Activated CD8-positive, alpha-beta T cell treated with anti-CD3 and anti-CD28 coated beads for 36 hours (primary cell): ENCODE measurements around the gene CCDC66. TPM values are rescaled to one million over a fixed set of nuclear protein-coding genes. Genes with fewer than 3 reads are reported as not detected.

ENCODE experiments used
- ATAC-seq: fragments of 200-7000 bp; cut with Tn5 transposase; one replicate; pipeline ENCODE4 v1.10.0; 2021; ENCODE audit warnings: mild to moderate bottlenecking, moderate library complexity
- CTCF ChIA-PET: fragments of 350-600 bp; sonication (Branson Sonifier 250); formaldehyde crosslinking; loops from one replicate; lab custom pipeline; 2021; ENCODE audit warnings: antibody characterized with exemption; lab: Charles Lee
- POLR2A ChIA-PET: fragments of 350-600 bp; sonication (Branson Sonifier 250); formaldehyde crosslinking; loops from one replicate; lab custom pipeline; 2021; ENCODE audit warnings: antibody characterized with exemption; lab: Charles Lee
- DNase-seq: peaks from one replicate; pipeline ENCODE4 v3.0.0-alpha.2; 2020
- H3K27ac Mint-ChIP-seq: one replicate; pipeline ENCODE4 v1.8.0; 2021; ENCODE audit warnings: mild to moderate bottlenecking, mixed read lengths
- H3K27me3 Mint-ChIP-seq: one replicate; pipeline ENCODE4 v1.8.0; 2021; ENCODE audit warnings: mixed read lengths
- H3K36me3 Mint-ChIP-seq: one replicate; pipeline ENCODE4 v1.8.0; 2021; ENCODE audit warnings: low read depth, mixed read lengths
- H3K4me1 Mint-ChIP-seq: one replicate; pipeline ENCODE4 v1.8.0; 2021; ENCODE audit warnings: low read depth, mixed read lengths
- H3K4me3 Mint-ChIP-seq: one replicate; pipeline ENCODE4 v1.8.0; 2021; ENCODE audit warnings: mild to moderate bottlenecking, moderate library complexity, mixed read lengths
- H3K9me3 Mint-ChIP-seq: one replicate; pipeline ENCODE4 v1.8.0; 2021; ENCODE audit warnings: mixed read lengths
- CTCF ChIP-seq: fragments of 200-600 bp; IDR thresholded peaks from one replicate; pipeline ENCODE4 v1.8.0; 2022; ENCODE audit warnings: antibody characterized with exemption, mild to moderate bottlenecking
- intact Hi-C: fragments of 100-400 bp; cut with micrococcal nuclease; formaldehyde crosslinking; loops from one replicate; pipeline ENCODE4 v1.10.0; 2022
- total RNA-seq, 2 experiments: library from RNA; stranded (reverse); gene quantifications; one replicate each; pipeline ENCODE4 v1.2.3, GENCODE V29; 2021

Gene CCDC66
- total RNA-seq, 2 experiments from 2014 or later = 21.1 to 22.1 TPM

DNA sequence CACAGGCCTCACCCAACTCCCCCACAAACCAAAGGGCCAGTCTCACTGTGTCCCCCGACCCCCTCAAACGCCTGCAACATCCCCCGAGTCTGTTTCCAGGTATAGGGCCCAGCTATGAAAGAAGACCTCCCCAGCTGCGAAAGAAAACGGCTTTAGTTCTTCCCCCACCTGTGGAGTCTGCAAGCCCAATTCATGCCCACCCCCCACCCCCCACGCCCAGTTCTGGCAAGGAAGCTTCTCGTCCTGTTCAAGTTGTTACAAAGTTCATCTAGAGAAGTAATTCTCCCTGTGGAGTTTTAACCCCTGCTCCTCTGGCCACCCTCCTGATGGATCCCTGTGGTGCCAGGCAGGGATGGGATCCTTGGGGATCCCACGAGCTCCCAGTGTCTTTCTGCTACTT lies 54.4 kb downstream of the CCDC66 start:
- Mint-ChIP-seq H3K27ac (peak overlapping the region; percentile 56), H3K4me3 (no peak overlapping the region), H3K9me3 (peaks cover 17% of the 10 kb centered on the region), H3K27me3 (no peaks in the 10 kb centered on the region), H3K36me3 (peaks cover 89% of the 10 kb centered on the region), H3K4me1 (peaks cover 69% of the 10 kb centered on the region)
- ATAC-seq (no peak), DNase-seq (no peak)
- no peak for TF ChIP-seq CTCF
- ChIA-PET CTCF (no interaction called here), POLR2A (no interaction called here)
- intact Hi-C loops = no loop called here

DNA sequence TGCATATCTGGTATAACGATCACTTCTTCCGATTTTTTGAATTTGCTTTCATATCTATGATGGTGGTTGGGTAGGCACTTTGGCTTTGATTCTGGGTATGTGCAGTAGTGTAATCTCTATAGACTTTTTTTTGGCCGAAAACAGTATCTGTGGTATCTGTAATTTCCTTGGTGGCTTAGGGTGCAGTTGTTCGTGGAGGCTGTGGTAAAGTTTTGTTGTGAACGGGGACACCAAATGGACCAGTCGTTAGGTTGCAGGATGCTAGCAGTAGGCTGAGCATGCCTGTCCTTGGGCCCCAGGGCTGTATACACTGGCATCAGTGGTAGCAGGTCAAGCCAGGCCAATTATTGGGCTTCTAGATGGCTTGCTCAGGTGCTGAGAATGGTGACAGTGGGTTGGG lies 55.2 kb downstream of the CCDC66 start:
- intact Hi-C loops = no loop called here
- peak; percentile 60 for ATAC-seq
- ChIA-PET POLR2A (interaction anchor here (1.6 kb wide), 1 partner anchor 17 kb away, joined by 3 read pairs; no protein-coding TSS in a partner anchor), CTCF (interaction anchor here (2.9 kb wide), 1 partner anchor 12 kb away, joined by 14 read pairs; no protein-coding TSS in a partner anchor)
- H3K9me3 Mint-ChIP-seq = peaks cover 10% of the 10 kb centered on the region
- peaks cover 88% of the 10 kb centered on the region for H3K36me3 Mint-ChIP-seq
- peaks cover 68% of the 10 kb centered on the region for H3K4me1 Mint-ChIP-seq
- TF ChIP-seq CTCF = no peak
- no peak overlapping the region for H3K4me3 Mint-ChIP-seq
- DNase-seq = peak; percentile 20
- H3K27ac Mint-ChIP-seq = peak overlapping the region; percentile 13
- H3K27me3 Mint-ChIP-seq = no peaks in the 10 kb centered on the region

GRCh38 chr3:56613016-56613415 lies 56.0 kb downstream of the CCDC66 start:
- H3K4me3 Mint-ChIP-seq = no peak overlapping the region
- H3K9me3 Mint-ChIP-seq = peaks cover 10% of the 10 kb centered on the region
- intact Hi-C loops = no loop called here
- H3K4me1 Mint-ChIP-seq = peaks cover 60% of the 10 kb centered on the region
- peaks cover 88% of the 10 kb centered on the region for H3K36me3 Mint-ChIP-seq
- ATAC-seq = peak; percentile 17
- CTCF ChIA-PET = interaction anchor here (2.9 kb wide), 1 partner anchor 11 kb away, joined by 14 read pairs; no protein-coding TSS in a partner anchor
- no peak for TF ChIP-seq CTCF
- POLR2A ChIA-PET = interaction anchor here (1.6 kb wide), 1 partner anchor 16 kb away, joined by 3 read pairs; no protein-coding TSS in a partner anchor
- DNase-seq = no peak
- H3K27ac Mint-ChIP-seq = peak overlapping the region; percentile 27
- H3K27me3 Mint-ChIP-seq = no peaks in the 10 kb centered on the region

- H3K9me3 Mint-ChIP-seq = no peaks in the 10 kb centered on the region
- CTCF ChIA-PET = no interaction called here
- no peak for TF ChIP-seq CTCF
- H3K4me3 Mint-ChIP-seq = no peak overlapping the region
- intact Hi-C loops = no loop called here
- peaks cover 76% of the 10 kb centered on the region for H3K36me3 Mint-ChIP-seq
- DNase-seq = peak; percentile 27
- H3K27ac Mint-ChIP-seq = peak overlapping the region; percentile 77
- ATAC-seq = peak; percentile 43
- H3K4me1 Mint-ChIP-seq = peaks cover 38% of the 10 kb centered on the region
- H3K27me3 Mint-ChIP-seq = no peaks in the 10 kb centered on the region
- POLR2A ChIA-PET = no interaction called here
These were observed 59.6 kb downstream of the CCDC66 start for GRCh38 chr3:56616478-56617006.

DNA sequence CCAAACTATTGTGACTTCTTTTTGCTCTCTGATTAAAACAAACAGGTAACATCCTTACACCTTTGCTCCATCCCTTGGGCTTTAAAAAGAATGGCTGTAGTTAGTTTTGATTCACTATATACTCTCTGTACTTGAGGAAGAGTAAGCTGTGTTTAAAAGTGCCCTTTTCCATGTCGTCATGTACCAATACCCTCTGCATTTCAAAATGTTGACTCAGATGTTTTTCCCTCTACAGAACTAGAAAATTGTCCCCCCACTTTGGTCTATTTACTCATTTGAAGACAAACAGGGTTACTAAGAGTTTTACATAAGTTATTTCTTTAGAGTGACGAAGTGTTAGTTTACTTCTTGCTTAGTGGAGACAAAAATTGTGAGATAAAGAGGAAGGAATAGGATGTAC lies 63.4 kb downstream of the CCDC66 start:
- TF ChIP-seq CTCF = no peak
- no peak for ATAC-seq
- no peaks in the 10 kb centered on the region for H3K27me3 Mint-ChIP-seq
- H3K9me3 Mint-ChIP-seq = no peaks in the 10 kb centered on the region
- ChIA-PET CTCF (no interaction called here), POLR2A (no interaction called here)
- peaks cover 63% of the 10 kb centered on the region for H3K36me3 Mint-ChIP-seq
- intact Hi-C loops = no loop called here
- H3K27ac Mint-ChIP-seq = peak overlapping the region; percentile 70
- no peak for DNase-seq
- peaks cover 18% of the 10 kb centered on the region for H3K4me1 Mint-ChIP-seq
- H3K4me3 Mint-ChIP-seq = no peak overlapping the region
